Measurements from ENCODE around the gene FALEC.
A peak's percentile ranks its signal among the peaks of the same experiment; 100 is the strongest.

Gene FALEC

DNA sequence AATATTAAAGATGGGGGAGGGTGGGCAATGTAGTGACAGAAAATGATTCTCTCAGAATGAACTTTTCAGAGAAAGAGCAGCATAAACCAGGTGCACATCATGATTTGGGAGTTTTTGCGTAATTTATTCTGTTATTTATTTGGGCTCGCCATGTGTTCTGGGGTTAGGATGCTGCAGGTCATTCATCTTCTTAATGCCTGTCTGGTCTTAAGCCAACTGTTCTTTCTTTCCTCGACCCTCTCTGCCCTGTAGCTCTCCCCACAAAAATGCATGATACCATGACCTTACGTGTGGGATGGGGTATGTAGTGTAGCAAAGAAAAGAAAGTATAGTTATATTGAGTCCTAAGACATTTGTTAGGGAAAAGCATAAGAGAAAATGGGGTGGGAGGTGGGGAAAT is 40.7 kb upstream of the FALEC start:
- Histone ChIP-seq H3K4me1 (ENCODE audit: insufficient read depth, poor library complexity, severe bottlenecking) (peaks cover 27% of the 10 kb centered on the region), H3K27ac (ENCODE audit: poor library complexity, severe bottlenecking) (no peak overlapping the region), H3K27me3 (ENCODE audit: insufficient read depth, poor library complexity, severe bottlenecking) (no peaks in the 10 kb centered on the region), H3K4me3 (ENCODE audit: severe bottlenecking) (no peak overlapping the region), H3K36me3 (ENCODE audit: low read depth) (peaks cover 29% of the 10 kb centered on the region), H3K9me3 (ENCODE audit: severe bottlenecking) (no peaks in the 10 kb centered on the region)
- ATAC-seq (ENCODE audit: low read depth) = no peak
- TF ChIP-seq, protein P1, sequence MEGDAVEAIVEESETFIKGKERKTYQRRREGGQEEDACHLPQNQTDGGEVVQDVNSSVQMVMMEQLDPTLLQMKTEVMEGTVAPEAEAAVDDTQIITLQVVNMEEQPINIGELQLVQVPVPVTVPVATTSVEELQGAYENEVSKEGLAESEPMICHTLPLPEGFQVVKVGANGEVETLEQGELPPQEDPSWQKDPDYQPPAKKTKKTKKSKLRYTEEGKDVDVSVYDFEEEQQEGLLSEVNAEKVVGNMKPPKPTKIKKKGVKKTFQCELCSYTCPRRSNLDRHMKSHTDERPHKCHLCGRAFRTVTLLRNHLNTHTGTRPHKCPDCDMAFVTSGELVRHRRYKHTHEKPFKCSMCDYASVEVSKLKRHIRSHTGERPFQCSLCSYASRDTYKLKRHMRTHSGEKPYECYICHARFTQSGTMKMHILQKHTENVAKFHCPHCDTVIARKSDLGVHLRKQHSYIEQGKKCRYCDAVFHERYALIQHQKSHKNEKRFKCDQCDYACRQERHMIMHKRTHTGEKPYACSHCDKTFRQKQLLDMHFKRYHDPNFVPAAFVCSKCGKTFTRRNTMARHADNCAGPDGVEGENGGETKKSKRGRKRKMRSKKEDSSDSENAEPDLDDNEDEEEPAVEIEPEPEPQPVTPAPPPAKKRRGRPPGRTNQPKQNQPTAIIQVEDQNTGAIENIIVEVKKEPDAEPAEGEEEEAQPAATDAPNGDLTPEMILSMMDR (IDR thresholded peaks at IDR 0.05; ENCODE audit: poor library complexity, severe bottlenecking) = no peak
- no peak for DNase-seq (ENCODE audit: low spot score)

DNA sequence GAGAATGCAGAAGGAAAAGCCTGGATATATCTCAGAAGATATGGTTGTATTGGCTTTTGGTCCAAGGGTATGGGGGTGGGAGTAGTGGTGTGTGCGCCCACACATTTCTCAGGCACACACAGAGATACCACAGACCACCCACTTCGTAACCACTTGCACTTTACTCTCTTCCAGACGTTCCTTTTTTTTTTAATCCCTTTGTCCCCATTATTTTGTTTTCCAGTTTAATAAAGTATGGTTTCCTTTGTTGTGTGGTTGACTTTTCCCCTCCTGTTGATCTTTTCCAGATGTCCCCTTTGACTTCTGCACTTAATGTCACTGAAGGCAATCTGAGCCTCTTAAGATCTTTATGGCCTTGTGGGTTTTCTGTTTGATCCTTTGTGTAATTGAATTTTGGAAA is 38.8 kb upstream of the FALEC start:
- Histone ChIP-seq H3K27ac (ENCODE audit: poor library complexity, severe bottlenecking) (peak overlapping the region; percentile 83), H3K4me1 (ENCODE audit: insufficient read depth, poor library complexity, severe bottlenecking) (peaks cover 27% of the 10 kb centered on the region), H3K36me3 (ENCODE audit: low read depth) (peaks cover 10% of the 10 kb centered on the region), H3K27me3 (ENCODE audit: insufficient read depth, poor library complexity, severe bottlenecking) (no peaks in the 10 kb centered on the region), H3K9me3 (ENCODE audit: severe bottlenecking) (no peaks in the 10 kb centered on the region), H3K4me3 (ENCODE audit: severe bottlenecking) (no peak overlapping the region)
- TF ChIP-seq, protein P1 (IDR thresholded peaks at IDR 0.05; ENCODE audit: poor library complexity, severe bottlenecking) = no peak
- DNase-seq (ENCODE audit: low spot score) = no peak
- no peak for ATAC-seq (ENCODE audit: low read depth)

DNA sequence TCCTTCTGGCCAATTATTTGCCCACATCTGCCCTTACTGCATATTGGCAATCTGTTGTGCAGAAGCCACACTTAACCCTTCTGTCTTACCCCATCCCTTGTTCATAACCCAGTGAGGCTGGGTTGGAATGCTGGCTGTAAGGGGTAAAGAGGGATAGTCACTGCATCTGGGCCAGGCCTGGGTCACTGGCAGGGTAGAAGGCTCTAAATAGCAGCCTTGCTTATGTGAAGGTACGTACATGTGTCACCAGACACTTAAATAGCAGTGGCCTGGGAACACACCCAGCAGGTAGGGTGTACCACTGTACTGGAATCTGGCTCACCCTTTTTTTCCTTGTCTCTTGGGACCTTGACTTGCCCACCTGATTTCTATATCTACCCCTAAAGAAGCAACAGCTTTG is 38.2 kb upstream of the FALEC start:
- Histone ChIP-seq H3K36me3 (ENCODE audit: low read depth) (peaks cover 4% of the 10 kb centered on the region; the same call in 1 of the 2 replicates), H3K4me1 (ENCODE audit: insufficient read depth, poor library complexity, severe bottlenecking) (peaks cover 27% of the 10 kb centered on the region), H3K27ac (ENCODE audit: poor library complexity, severe bottlenecking) (peak overlapping the region; percentile 83), H3K27me3 (ENCODE audit: insufficient read depth, poor library complexity, severe bottlenecking) (no peaks in the 10 kb centered on the region), H3K9me3 (ENCODE audit: severe bottlenecking) (no peaks in the 10 kb centered on the region), H3K4me3 (ENCODE audit: severe bottlenecking) (no peak overlapping the region)
- TF ChIP-seq, protein P1 (IDR thresholded peaks at IDR 0.05; ENCODE audit: poor library complexity, severe bottlenecking) = no peak
- no peak for DNase-seq (ENCODE audit: low spot score)
- peak; percentile 30 for ATAC-seq (ENCODE audit: low read depth)

DNA sequence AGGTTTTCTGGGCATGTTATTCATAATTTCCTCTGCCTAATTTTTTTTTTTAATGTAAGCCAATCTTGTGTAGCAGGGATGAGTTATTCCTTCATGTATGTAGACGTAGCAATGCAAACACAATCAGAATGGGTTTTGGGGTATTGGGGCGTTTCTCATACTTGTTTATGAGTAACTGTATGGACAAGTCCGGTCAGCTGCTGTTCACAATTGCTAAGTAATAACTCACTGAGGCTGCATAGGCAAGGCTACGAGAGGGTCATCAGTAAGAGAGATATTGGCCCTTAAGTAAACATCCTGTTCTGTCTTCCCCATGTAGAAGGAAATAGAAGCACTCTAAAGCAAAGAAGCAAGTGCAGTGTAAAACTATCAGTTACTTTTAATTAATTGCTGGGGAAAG is 37.8 kb upstream of the FALEC start:
- TF ChIP-seq, protein P1 (IDR thresholded peaks at IDR 0.05; ENCODE audit: poor library complexity, severe bottlenecking) = no peak
- peak; percentile 96 for ATAC-seq (ENCODE audit: low read depth)
- Histone ChIP-seq H3K4me3 (ENCODE audit: severe bottlenecking) (no peak overlapping the region), H3K36me3 (ENCODE audit: low read depth) (0 out of 2 replicates have a peak, but pooled peaks cover 2% of the 10 kb centered on the region), H3K4me1 (ENCODE audit: insufficient read depth, poor library complexity, severe bottlenecking) (peaks cover 27% of the 10 kb centered on the region), H3K27me3 (ENCODE audit: insufficient read depth, poor library complexity, severe bottlenecking) (no peaks in the 10 kb centered on the region), H3K9me3 (ENCODE audit: severe bottlenecking) (no peaks in the 10 kb centered on the region), H3K27ac (ENCODE audit: poor library complexity, severe bottlenecking) (peak overlapping the region; percentile 83)
- peak; percentile 74 for DNase-seq (ENCODE audit: low spot score)

DNA sequence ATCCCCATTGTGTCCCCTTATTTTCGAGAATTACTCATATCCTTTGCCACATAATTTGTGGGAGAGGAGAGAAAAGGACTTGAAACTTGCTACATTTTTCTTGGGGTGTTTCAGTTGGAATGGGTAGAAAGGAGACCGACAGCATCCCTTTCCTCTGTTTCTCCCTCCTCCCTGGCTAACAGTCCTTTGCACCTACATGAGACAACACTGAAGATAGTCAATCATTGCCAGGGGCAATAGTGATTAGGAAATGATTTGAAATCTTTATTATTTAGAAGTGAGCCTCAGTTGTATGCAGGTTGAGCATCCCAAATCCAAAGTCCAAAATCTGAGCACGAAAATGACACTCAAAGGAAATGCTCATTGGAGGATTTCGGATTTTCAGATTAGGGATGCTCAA is 36.2 kb upstream of the FALEC start:
- TF ChIP-seq, protein P1 (IDR thresholded peaks at IDR 0.05; ENCODE audit: poor library complexity, severe bottlenecking) = no peak
- ATAC-seq (ENCODE audit: low read depth) = no peak
- Histone ChIP-seq H3K4me1 (ENCODE audit: insufficient read depth, poor library complexity, severe bottlenecking) (peaks cover 27% of the 10 kb centered on the region), H3K9me3 (ENCODE audit: severe bottlenecking) (no peaks in the 10 kb centered on the region), H3K36me3 (ENCODE audit: low read depth) (no peaks in the 10 kb centered on the region), H3K27ac (ENCODE audit: poor library complexity, severe bottlenecking) (peak overlapping the region; percentile 83), H3K4me3 (ENCODE audit: severe bottlenecking) (no peak overlapping the region), H3K27me3 (ENCODE audit: insufficient read depth, poor library complexity, severe bottlenecking) (no peaks in the 10 kb centered on the region)
- no peak for DNase-seq (ENCODE audit: low spot score)
